Peyer's patch (tissue), 4 donors: Measurements from ENCODE around the gene CAPN3. TPM values are rescaled to one million over a fixed set of nuclear protein-coding genes. Genes with fewer than 3 reads are reported as not detected.

Experiments used
- DNase-seq, 3 donors: peaks; one replicate each; pipeline ENCODE4 v3.0.0-alpha.2; 2017 to 2019
- H3K27ac ChIP-seq, 4 donors: fragments of 200-600 bp; sonication (generic); one replicate each; pipeline ENCODE4 v1.5.1; 2016 to 2019
- H3K27me3 ChIP-seq, 2 donors: fragments of 200-600 bp; sonication (generic); one replicate each; pipeline ENCODE4 v1.5.1; 2019
- H3K36me3 ChIP-seq, 3 donors: fragments of 200-600 bp; sonication (generic); one replicate each; pipeline ENCODE4 v1.5.1; 2016 to 2019
- H3K4me1 ChIP-seq, 4 donors: fragments of 200-600 bp; sonication (generic); one replicate each; pipeline ENCODE4 v1.5.1; 2016 to 2019
- H3K4me3 ChIP-seq, 4 donors: fragments of 200-600 bp; sonication (generic); 1 replicate in 3 of 4; 2 replicates in 1 of 4; pipeline ENCODE4 v1.5.1; 2016 to 2019; ENCODE audit warnings: mild to moderate bottlenecking in 1 of 4
- H3K9me3 ChIP-seq, 4 donors: fragments of 200-600 bp; sonication (generic); one replicate each; pipeline ENCODE4 v1.5.1; 2016 to 2019; ENCODE audit warnings: mild to moderate bottlenecking in 1 of 4
- POLR2A ChIP-seq, 2 donors: fragments of 450-650 bp; IDR thresholded peaks; one replicate each; pipeline ENCODE4 v1.5.1; 2017; ENCODE audit warnings: antibody characterized with exemption in 2 of 2, mild to moderate bottlenecking in 2 of 2, moderate library complexity in 2 of 2
- total RNA-seq, 4 donors: library from RNA; depleted of rRNA; stranded (reverse); fragments of >200 nt; gene quantifications; one replicate each; pipeline ENCODE4 v1.1.0, GENCODE V29; 2016
- TF ChIP-seq, protein P1 (sequence below), 6 experiments: fragments of 450-650 bp in 4 of 6; fragments of 200-600 bp in 2 of 6; sonication (generic) in 1 of 6; IDR thresholded peaks; one replicate each; pipeline ENCODE4 v1.5.1; 2017 to 2019; ENCODE audit warnings: antibody characterized with exemption in 6 of 6, mild to moderate bottlenecking in 3 of 6, moderate library complexity in 1 of 6

CAPN3 gene
- total RNA-seq, 4 donors from 2014 or later: 9.1 to 76.7 (median 17.7) TPM

- Histone ChIP-seq H3K9me3 (no peaks in the 10 kb centered on the region), H3K27me3 (no peaks in the 10 kb centered on the region), H3K4me3 (no peak overlapping the region), H3K27ac (no peak overlapping the region), H3K4me1 (no peaks in the 10 kb centered on the region), H3K36me3 (peaks cover 0 to 56% (median 0%) of the 10 kb centered on the region in 3 donors)
- DNase-seq: no peak
- TF ChIP-seq, protein P1, sequence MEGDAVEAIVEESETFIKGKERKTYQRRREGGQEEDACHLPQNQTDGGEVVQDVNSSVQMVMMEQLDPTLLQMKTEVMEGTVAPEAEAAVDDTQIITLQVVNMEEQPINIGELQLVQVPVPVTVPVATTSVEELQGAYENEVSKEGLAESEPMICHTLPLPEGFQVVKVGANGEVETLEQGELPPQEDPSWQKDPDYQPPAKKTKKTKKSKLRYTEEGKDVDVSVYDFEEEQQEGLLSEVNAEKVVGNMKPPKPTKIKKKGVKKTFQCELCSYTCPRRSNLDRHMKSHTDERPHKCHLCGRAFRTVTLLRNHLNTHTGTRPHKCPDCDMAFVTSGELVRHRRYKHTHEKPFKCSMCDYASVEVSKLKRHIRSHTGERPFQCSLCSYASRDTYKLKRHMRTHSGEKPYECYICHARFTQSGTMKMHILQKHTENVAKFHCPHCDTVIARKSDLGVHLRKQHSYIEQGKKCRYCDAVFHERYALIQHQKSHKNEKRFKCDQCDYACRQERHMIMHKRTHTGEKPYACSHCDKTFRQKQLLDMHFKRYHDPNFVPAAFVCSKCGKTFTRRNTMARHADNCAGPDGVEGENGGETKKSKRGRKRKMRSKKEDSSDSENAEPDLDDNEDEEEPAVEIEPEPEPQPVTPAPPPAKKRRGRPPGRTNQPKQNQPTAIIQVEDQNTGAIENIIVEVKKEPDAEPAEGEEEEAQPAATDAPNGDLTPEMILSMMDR (IDR thresholded peaks at IDR 0.05): no peak
- TF ChIP-seq POLR2A (IDR thresholded peaks at IDR 0.05): no peak
Observed at GRCh38 chr15:42349186-42349585, 10.1 kb upstream of the CAPN3 start.

- no peak for TF ChIP-seq POLR2A (IDR thresholded peaks at IDR 0.05)
- TF ChIP-seq, protein P1 (IDR thresholded peaks at IDR 0.05): no peak
- no peaks in the 10 kb centered on the region for H3K4me1 ChIP-seq
- H3K36me3 ChIP-seq: peaks cover 0 to 60% (median 0%) of the 10 kb centered on the region in 3 donors
- H3K27ac ChIP-seq: no peak overlapping the region
- no peaks in the 10 kb centered on the region for H3K9me3 ChIP-seq
- no peak overlapping the region for H3K4me3 ChIP-seq
- no peak for DNase-seq
- no peaks in the 10 kb centered on the region for H3K27me3 ChIP-seq
Observed at GRCh38 chr15:42352401-42352800, 6.9 kb upstream of the CAPN3 start.

- peaks cover 0 to 59% (median 0%) of the 10 kb centered on the region in 3 donors for H3K36me3 ChIP-seq
- H3K4me3 ChIP-seq: no peak overlapping the region
- H3K9me3 ChIP-seq: no peaks in the 10 kb centered on the region
- TF ChIP-seq POLR2A (IDR thresholded peaks at IDR 0.05): no peak
- TF ChIP-seq, protein P1 (IDR thresholded peaks at IDR 0.05): no peak
- H3K27ac ChIP-seq: no peak overlapping the region
- no peaks in the 10 kb centered on the region for H3K4me1 ChIP-seq
- no peaks in the 10 kb centered on the region for H3K27me3 ChIP-seq
- no peak for DNase-seq
Observed at GRCh38 chr15:42353061-42353460, 6.2 kb upstream of the CAPN3 start.

DNA sequence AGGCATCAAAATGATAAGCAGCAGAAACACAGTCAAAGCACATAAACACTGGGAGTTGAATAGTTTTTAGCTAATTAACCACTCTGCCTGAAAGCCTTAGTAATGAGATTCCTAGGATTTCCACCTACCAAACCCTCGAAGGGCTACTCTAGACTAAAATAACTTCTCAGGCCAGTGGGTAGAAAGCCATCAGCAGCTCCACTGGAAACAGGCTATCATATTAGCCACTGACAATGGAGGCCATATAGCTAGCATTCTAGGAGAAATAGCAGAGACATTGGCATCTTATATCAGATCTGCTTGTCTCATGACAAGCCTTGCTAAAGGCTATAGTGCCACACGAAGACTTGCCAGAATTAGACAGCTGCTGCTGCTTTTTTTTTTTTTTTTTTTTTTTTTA is 4.5 kb upstream of the CAPN3 start:
- Histone ChIP-seq H3K9me3 (no peaks in the 10 kb centered on the region), H3K4me1 (no peaks in the 10 kb centered on the region), H3K27me3 (no peaks in the 10 kb centered on the region), H3K36me3 (peaks cover 0 to 49% (median 0%) of the 10 kb centered on the region in 3 donors), H3K4me3 (no peak overlapping the region), H3K27ac (no peak overlapping the region)
- TF ChIP-seq, protein P1 (IDR thresholded peaks at IDR 0.05): no peak
- TF ChIP-seq POLR2A (IDR thresholded peaks at IDR 0.05): no peak
- no peak for DNase-seq

GRCh38 chr15:42355291-42355690 is 4.0 kb upstream of the CAPN3 start:
- H3K9me3 ChIP-seq: no peaks in the 10 kb centered on the region
- TF ChIP-seq POLR2A (IDR thresholded peaks at IDR 0.05): no peak
- TF ChIP-seq, protein P1 (IDR thresholded peaks at IDR 0.05): no peak
- peaks cover 0 to 47% (median 0%) of the 10 kb centered on the region in 3 donors for H3K36me3 ChIP-seq
- H3K27ac ChIP-seq: no peak overlapping the region
- H3K4me3 ChIP-seq: no peak overlapping the region
- no peak for DNase-seq
- H3K4me1 ChIP-seq: no peaks in the 10 kb centered on the region
- H3K27me3 ChIP-seq: no peaks in the 10 kb centered on the region

- no peak for DNase-seq
- H3K4me3 ChIP-seq: no peak overlapping the region
- H3K9me3 ChIP-seq: no peaks in the 10 kb centered on the region
- H3K27me3 ChIP-seq: no peaks in the 10 kb centered on the region
- TF ChIP-seq POLR2A (IDR thresholded peaks at IDR 0.05): no peak
- TF ChIP-seq, protein P1 (IDR thresholded peaks at IDR 0.05): no peak
- no peak overlapping the region for H3K27ac ChIP-seq
- no peaks in the 10 kb centered on the region for H3K4me1 ChIP-seq
- peaks cover 0 to 31% (median 0%) of the 10 kb centered on the region in 3 donors for H3K36me3 ChIP-seq
Observed at GRCh38 chr15:42356851-42357250, 2.5 kb upstream of the CAPN3 start.
